Measurements from ENCODE around the gene OXGR1.

DNA sequence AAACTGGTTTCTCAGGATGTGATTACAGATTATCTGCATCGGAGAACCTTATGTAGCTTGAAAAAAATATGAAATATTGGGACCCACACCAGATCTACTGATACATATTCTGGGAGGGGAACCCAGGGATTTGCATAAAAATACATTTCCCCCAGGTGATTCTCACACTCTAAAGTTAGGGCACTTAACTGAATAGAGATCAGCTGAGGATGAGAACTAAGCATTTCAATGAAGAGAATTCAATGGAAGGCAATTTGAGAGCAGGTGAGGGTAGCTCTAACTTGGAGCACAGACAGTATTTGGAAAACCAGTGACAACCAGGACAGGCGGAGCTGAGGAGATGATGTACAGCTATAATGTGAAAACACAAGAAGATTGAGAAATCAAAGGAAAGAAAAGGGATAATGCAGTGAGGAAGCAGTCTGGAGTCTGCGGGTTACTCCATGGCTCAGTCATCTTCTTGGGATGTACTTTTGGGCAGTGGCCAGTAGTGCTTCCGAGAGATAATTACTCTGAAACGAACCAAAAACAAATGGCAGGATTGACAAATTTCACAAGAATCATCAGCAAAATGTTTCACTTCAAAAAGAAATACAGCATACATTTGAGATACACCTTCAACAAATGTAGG, 6.1 kb upstream of the OXGR1 start:
- no peak for TF ChIP-seq POLR2AphosphoS5 (IDR thresholded peaks at IDR 0.05)
- no peak for TF ChIP-seq EZH2 (IDR thresholded peaks at IDR 0.05; ENCODE audit: borderline replicate concordance, insufficient read depth, low read length, poor library complexity, severe bottlenecking)

All from neural cell (in vitro differentiated cells).